Karpas-422 (cell line): ENCODE results near the gene HSPA12A. TPM values are rescaled to one million over a fixed set of nuclear protein-coding genes. Genes with fewer than 3 reads are reported as not detected.

Source experiments
- DNase-seq: peaks from one replicate; pipeline ENCODE4 v3.0.0-alpha.2; 2015
- H2AFZ ChIP-seq: fragments of 200-600 bp; sonication (generic); 2 replicates; pipeline ENCODE4 v1.6.1; 2014; ENCODE audit warnings: antibody characterized with exemption, low read length, mixed read lengths
- H3K27ac ChIP-seq: fragments of 200-600 bp; sonication (generic); 2 replicates; pipeline ENCODE4 v1.5.1; 2014; ENCODE audit warnings: mild to moderate bottlenecking, low read length, moderate library complexity
- H3K27me3 ChIP-seq: fragments of 200-600 bp; sonication (generic); 2 replicates; pipeline ENCODE4 v1.6.1; 2014; ENCODE audit warnings: low read length, mixed read lengths
- H3K36me3 ChIP-seq: fragments of 200-600 bp; sonication (generic); 2 replicates; pipeline ENCODE4 v1.6.1; 2014; ENCODE audit warnings: low read length, mixed read lengths; ENCODE audit not compliant: insufficient read depth
- H3K4me1 ChIP-seq: fragments of 200-600 bp; sonication (generic); 2 replicates; pipeline ENCODE4 v1.6.1; 2014; ENCODE audit warnings: mild to moderate bottlenecking, low read length, mixed read lengths
- H3K4me2 ChIP-seq: fragments of 200-600 bp; sonication (generic); 2 replicates; pipeline ENCODE4 v1.6.1; 2014; ENCODE audit warnings: low read length, low read depth, mild to moderate bottlenecking; ENCODE audit not compliant: poor library complexity, severe bottlenecking
- H3K4me3 ChIP-seq: fragments of 200-600 bp; sonication (generic); 2 replicates; pipeline ENCODE4 v1.5.1; 2014; ENCODE audit warnings: mild to moderate bottlenecking, antibody characterized with exemption, low read length, mixed read lengths
- H3K79me2 ChIP-seq: fragments of 200-600 bp; sonication (generic); 2 replicates; pipeline ENCODE4 v1.6.1; 2014; ENCODE audit warnings: mild to moderate bottlenecking, low read length, mixed read lengths
- H3K9ac ChIP-seq: fragments of 200-600 bp; sonication (generic); 2 replicates; pipeline ENCODE4 v1.6.0; 2014; ENCODE audit warnings: low read length
- H3K9me2 ChIP-seq: fragments of 200-600 bp; sonication (generic), shearing (Covaris generic); replicated peaks from 2 replicates; pipeline ENCODE4 v1.6.0; 2014; ENCODE audit warnings: mild to moderate bottlenecking, low read length, moderate library complexity; ENCODE audit not compliant: insufficient read depth
- H3K9me3 ChIP-seq: fragments of 300-700, 200-600 bp; sonication (generic); 2 replicates; pipeline ENCODE4 v1.6.1; 2014; ENCODE audit warnings: low read length, mixed read lengths
- H4K20me1 ChIP-seq: fragments of 200-600 bp; sonication (generic); 2 replicates; pipeline ENCODE4 v1.6.1; 2014; ENCODE audit warnings: mild to moderate bottlenecking, antibody characterized with exemption, low read length, low read depth; ENCODE audit not compliant: insufficient read depth
- total RNA-seq: library from RNA; depleted of rRNA; stranded (reverse); fragments of >200 nt; shearing (Covaris generic); gene quantifications from 2 replicates; pipeline ENCODE4 v1.2.3, GENCODE V29; 2014; ENCODE audit warnings: low replicate concordance

The HSPA12A gene
- total RNA-seq, 1 experiment from 2014 or later, result 0.07 TPM

DNA sequence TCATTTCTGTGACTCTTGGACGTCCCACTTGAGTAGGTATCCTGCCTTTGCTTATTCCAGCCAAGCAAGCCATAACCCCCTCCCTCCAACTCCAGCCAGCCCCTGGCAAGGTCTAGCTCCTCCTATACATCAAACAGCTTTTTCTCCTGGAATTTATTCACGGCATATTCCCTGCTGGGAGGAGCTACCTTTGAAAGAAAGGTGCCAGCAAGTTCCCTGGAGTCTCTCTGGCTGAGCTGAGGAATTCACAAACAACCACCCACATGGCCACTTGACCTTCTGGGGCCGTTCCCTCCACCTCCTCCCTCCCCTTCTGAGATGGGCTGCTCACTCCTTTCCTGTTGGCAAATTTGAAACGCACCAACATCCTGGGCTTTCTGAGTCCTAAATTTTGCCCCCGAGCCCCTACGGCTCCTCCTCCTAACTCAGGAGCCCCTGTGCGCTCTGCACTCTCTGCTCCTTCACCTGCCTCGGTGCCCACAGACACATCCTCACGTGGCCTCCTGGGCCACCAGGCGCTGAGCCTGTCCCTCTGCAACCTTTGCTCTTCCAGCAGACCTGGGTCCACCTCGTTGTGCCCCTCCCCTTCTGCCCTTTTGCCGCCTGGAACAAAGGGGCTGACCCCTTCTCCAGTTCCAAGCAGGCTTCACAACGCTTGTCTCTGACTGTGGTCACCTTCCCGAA, 48.0 kb downstream of the HSPA12A start:
- H3K27me3 ChIP-seq, result no peaks in the 10 kb centered on the region
- no peaks in the 10 kb centered on the region for H3K9me2 ChIP-seq
- H3K79me2 ChIP-seq, result no peaks in the 10 kb centered on the region
- no peak overlapping the region for H3K4me2 ChIP-seq
- H4K20me1 ChIP-seq, result no peaks in the 10 kb centered on the region
- no peaks in the 10 kb centered on the region for H3K36me3 ChIP-seq
- H3K4me3 ChIP-seq, result no peak overlapping the region
- no peak overlapping the region for H3K9ac ChIP-seq
- H3K4me1 ChIP-seq, result no peaks in the 10 kb centered on the region
- no peak for DNase-seq
- no peak overlapping the region for H3K27ac ChIP-seq
- no peak overlapping the region for H2AFZ ChIP-seq
- no peaks in the 10 kb centered on the region for H3K9me3 ChIP-seq

DNA sequence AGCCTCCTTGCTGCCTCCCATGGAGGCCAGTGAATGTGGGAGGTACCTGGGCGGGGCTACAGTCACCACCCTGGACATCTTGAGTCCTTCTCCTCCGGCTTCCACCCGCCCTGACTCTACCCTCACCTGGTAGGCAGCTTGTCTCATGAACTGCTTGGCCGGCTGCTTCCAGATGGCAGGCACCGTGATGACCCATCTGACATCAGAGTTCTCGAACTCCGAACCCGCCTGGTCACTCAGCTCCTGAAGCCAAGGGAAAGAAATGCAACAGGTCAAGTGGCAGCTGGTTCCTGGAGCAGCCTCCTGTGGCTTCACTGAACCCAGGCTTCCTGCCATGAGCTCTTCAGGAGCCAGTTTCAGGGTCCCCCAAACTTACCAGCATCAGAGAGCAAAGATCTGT, 50.1 kb downstream of the HSPA12A start:
- no peaks in the 10 kb centered on the region for H3K79me2 ChIP-seq
- no peak for DNase-seq
- no peaks in the 10 kb centered on the region for H4K20me1 ChIP-seq
- H3K4me2 ChIP-seq, result no peak overlapping the region
- no peaks in the 10 kb centered on the region for H3K9me3 ChIP-seq
- H3K36me3 ChIP-seq, result no peaks in the 10 kb centered on the region
- H3K27me3 ChIP-seq, result no peaks in the 10 kb centered on the region
- no peak overlapping the region for H3K9ac ChIP-seq
- no peaks in the 10 kb centered on the region for H3K4me1 ChIP-seq
- no peaks in the 10 kb centered on the region for H3K9me2 ChIP-seq
- H3K4me3 ChIP-seq, result no peak overlapping the region
- no peak overlapping the region for H3K27ac ChIP-seq
- H2AFZ ChIP-seq, result no peak overlapping the region

DNA sequence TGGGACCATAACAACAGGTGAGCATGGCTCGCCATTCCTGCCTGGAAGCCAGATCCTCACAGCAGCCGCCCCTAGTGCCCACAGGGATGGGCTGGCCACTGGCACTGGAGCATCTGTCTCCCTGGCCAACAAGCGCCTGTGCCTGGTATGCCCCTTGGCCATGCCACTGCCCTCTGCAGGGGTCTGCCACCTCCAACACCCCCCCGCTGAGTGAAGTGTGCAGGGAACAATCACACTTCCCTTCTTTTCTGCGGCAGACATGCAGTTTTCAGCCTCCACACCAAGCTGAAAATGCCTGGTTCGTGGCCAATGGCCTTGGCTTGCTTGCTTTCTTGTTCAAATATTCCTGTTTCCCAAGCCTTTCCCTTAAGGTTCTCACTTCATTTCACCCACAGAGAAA, 50.7 kb downstream of the HSPA12A start:
- no peak overlapping the region for H3K4me3 ChIP-seq
- H4K20me1 ChIP-seq, result no peaks in the 10 kb centered on the region
- H3K27ac ChIP-seq, result no peak overlapping the region
- H3K9me2 ChIP-seq, result no peaks in the 10 kb centered on the region
- no peaks in the 10 kb centered on the region for H3K27me3 ChIP-seq
- H3K4me2 ChIP-seq, result no peak overlapping the region
- H3K36me3 ChIP-seq, result no peaks in the 10 kb centered on the region
- H2AFZ ChIP-seq, result no peak overlapping the region
- no peaks in the 10 kb centered on the region for H3K79me2 ChIP-seq
- no peak overlapping the region for H3K9ac ChIP-seq
- no peak for DNase-seq
- H3K9me3 ChIP-seq, result no peaks in the 10 kb centered on the region
- H3K4me1 ChIP-seq, result no peaks in the 10 kb centered on the region

DNA sequence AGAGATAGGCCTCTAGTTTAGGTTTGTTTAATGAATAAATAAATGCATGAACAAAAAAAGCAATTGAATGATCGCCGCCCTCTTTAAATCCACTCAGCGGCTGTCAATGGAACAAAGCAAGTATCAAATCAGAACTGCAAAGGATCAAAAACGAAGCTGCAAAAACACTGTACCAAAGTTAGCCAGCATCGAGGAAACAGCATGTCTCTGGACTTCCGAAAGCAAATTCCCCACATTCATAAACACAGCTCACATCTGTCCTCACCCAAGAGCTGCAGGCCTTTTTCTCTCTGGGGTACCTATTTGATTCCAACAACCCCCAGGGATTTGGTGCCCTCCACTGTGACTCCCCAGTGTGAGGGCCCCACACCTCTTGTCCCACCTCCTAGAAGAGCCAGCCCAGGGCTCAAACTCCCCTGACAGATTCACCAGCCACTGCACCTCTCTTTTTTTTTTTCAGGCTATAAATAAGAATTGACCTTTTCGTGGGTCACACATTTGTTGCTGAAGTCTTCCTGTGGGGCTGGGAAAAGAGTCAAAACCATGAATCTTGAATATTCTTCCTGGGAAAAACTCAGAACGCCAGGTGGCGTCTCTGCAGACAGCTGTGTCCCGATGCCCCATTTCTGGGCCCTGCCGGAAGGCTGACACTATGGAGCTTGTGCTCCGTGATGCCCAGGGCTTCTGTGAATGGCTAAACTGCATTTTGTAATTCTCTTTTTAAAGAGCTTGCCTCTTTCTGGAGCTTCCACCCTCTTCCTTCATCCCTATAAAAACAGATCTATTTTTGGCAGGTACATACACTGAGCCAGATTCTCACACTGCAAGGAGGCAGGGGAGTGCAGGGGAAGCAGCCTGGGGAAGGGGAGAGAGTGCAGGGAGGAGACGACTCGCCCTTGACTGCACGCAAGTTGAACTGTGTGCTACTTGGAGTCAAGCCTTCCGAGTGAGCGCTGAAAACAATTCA, 51.7 kb downstream of the HSPA12A start:
- no peaks in the 10 kb centered on the region for H3K4me1 ChIP-seq
- H3K9ac ChIP-seq, result no peak overlapping the region
- no peak overlapping the region for H3K27ac ChIP-seq
- no peaks in the 10 kb centered on the region for H3K36me3 ChIP-seq
- H4K20me1 ChIP-seq, result no peaks in the 10 kb centered on the region
- H3K27me3 ChIP-seq, result no peaks in the 10 kb centered on the region
- no peaks in the 10 kb centered on the region for H3K9me2 ChIP-seq
- H3K4me3 ChIP-seq, result no peak overlapping the region
- no peaks in the 10 kb centered on the region for H3K79me2 ChIP-seq
- no peak for DNase-seq
- H2AFZ ChIP-seq, result no peak overlapping the region
- H3K4me2 ChIP-seq, result no peak overlapping the region
- no peaks in the 10 kb centered on the region for H3K9me3 ChIP-seq

DNA sequence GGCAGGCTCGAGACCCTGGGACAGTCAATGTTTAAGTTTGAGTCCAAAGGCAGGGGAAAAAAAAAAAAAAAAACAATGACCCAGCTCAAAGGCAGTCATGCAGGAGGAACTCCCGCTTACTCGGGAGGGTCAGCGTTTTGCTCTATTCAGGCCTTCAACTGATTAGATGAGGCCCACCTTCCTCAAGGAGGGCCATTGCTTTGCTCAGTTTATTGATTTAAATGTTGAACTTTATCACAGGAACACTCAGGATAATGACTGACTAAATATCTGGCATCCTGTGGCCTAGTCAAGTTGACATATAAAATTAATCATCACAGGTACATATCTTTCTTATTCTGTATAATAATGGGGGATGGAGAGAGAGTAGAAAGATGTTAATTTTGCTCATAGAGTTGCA, 52.6 kb downstream of the HSPA12A start:
- H3K27me3 ChIP-seq, result no peaks in the 10 kb centered on the region
- no peaks in the 10 kb centered on the region for H3K79me2 ChIP-seq
- H3K9ac ChIP-seq, result no peak overlapping the region
- DNase-seq, result no peak
- H3K27ac ChIP-seq, result no peak overlapping the region
- no peaks in the 10 kb centered on the region for H3K36me3 ChIP-seq
- H3K9me2 ChIP-seq, result no peaks in the 10 kb centered on the region
- no peaks in the 10 kb centered on the region for H3K9me3 ChIP-seq
- no peak overlapping the region for H2AFZ ChIP-seq
- H3K4me3 ChIP-seq, result no peak overlapping the region
- no peaks in the 10 kb centered on the region for H4K20me1 ChIP-seq
- H3K4me1 ChIP-seq, result no peaks in the 10 kb centered on the region
- no peak overlapping the region for H3K4me2 ChIP-seq

DNA sequence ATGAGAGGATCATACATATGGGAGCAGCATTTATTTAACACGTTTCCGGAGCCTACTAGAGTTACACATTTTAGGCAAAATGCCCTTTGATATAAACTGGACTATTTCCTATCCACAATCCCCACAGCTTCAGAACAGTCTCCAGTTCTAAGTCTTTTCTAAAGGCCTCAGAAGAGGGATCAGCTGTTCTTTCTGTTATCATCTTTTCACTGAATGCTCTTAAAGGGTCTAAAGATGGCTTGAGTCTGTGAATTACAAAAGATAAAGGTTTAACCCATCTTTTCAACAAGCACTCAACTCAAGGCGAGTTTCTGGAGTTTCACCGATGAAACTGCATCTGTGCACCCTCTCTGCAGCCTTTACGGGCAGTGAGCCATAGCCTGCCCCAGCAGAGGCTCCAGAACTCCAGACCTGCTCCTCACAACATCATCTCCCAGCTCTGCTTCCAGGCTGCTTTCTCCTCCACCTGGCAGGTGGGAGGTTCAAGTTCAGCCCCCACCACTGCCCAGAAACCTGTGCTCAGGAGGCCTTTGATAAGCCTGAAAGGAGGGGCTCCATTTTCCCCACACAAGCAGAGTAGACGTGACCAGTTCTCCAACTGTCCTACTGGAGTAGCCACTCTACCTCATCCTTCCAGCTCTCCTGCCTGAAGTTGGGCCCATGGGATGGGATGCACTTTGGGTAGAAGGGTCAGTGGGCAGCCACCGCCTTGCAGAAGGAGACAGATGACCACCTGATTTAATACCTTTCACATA, 53.4 kb downstream of the HSPA12A start:
- no peak overlapping the region for H3K9ac ChIP-seq
- no peak overlapping the region for H3K4me2 ChIP-seq

DNA sequence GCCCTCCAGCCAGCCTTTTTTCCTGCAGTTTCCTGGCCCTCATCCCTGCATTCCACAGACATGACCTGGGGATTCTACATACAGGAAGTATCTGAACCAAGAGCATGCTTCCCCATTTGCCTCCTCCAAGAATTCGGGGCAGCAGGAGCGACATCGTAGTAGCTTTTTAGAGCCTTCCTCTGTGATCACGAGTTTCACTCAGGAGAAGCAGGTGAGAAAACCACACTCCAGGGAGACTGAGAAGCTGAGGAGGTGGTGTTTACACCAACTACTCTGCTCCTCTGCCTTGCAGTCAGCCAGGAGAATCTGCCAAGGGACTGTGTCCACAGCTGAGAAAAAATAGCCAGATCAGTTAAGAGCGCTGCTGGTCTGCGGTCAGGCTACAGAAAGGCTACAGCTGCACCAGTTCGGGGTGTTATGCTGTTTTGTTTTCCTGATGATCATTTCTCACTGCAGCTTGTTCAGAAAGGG, 54.1 kb downstream of the HSPA12A start:
- Histone ChIP-seq H3K9me2 (no peaks in the 10 kb centered on the region), H2AFZ (no peak overlapping the region), H3K9ac (no peak overlapping the region), H4K20me1 (no peaks in the 10 kb centered on the region), H3K27me3 (no peaks in the 10 kb centered on the region), H3K4me1 (no peaks in the 10 kb centered on the region), H3K9me3 (no peaks in the 10 kb centered on the region), H3K36me3 (no peaks in the 10 kb centered on the region), H3K4me2 (no peak overlapping the region), H3K79me2 (no peaks in the 10 kb centered on the region), H3K27ac (no peak overlapping the region), H3K4me3 (no peak overlapping the region)
- DNase-seq, result no peak

More for the DNA sequence above, 53.4 kb downstream of the HSPA12A start:
- DNase-seq, result no peak
- Histone ChIP-seq H2AFZ (no peak overlapping the region), H3K9me3 (no peaks in the 10 kb centered on the region), H4K20me1 (no peaks in the 10 kb centered on the region), H3K9me2 (no peaks in the 10 kb centered on the region), H3K4me3 (no peak overlapping the region), H3K36me3 (no peaks in the 10 kb centered on the region), H3K27me3 (no peaks in the 10 kb centered on the region), H3K4me1 (no peaks in the 10 kb centered on the region), H3K27ac (no peak overlapping the region), H3K79me2 (no peaks in the 10 kb centered on the region)

DNA sequence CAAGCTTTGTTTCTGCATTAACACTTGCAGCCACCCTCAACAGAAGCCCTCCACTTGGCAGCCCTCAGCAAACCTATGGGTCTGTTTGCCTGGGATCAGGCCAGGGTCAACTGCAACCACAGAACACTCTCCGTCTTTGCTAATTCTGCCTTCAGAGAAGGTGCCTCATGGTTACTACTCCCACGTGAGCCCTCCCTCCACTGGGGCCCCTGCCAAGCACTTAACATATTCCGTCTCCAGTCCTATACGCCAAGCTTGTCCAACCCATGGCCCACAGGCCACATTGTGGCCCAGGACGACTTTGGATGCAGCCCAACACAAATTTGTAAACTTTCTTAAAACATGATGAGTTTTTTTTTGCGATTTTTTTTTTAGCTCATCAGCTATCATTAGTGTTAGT, 54.7 kb downstream of the HSPA12A start:
- Histone ChIP-seq H3K27ac (no peak overlapping the region), H3K9me3 (no peaks in the 10 kb centered on the region), H3K4me2 (no peak overlapping the region), H3K36me3 (no peaks in the 10 kb centered on the region), H3K4me3 (no peak overlapping the region), H3K79me2 (no peaks in the 10 kb centered on the region), H3K27me3 (no peaks in the 10 kb centered on the region), H3K9me2 (no peaks in the 10 kb centered on the region), H3K4me1 (no peaks in the 10 kb centered on the region), H4K20me1 (no peaks in the 10 kb centered on the region), H2AFZ (no peak overlapping the region), H3K9ac (no peak overlapping the region)
- no peak for DNase-seq
